Retinal pigment epithelial cell (primary cell): ENCODE results near the gene KCNN3.

Experiments
- DNase-seq: peaks from one replicate; pipeline ENCODE4 v3.0.0-alpha.2; 2010; ENCODE audit warnings: low read depth
- H3K4me3 ChIP-seq: 2 replicates; pipeline ENCODE4 v1.5.1; 2011; ENCODE audit warnings: mild to moderate bottlenecking, low read length, control low read depth, moderate library complexity
- TF ChIP-seq, protein P1 (sequence below): conservative IDR thresholded peaks from 2 replicates; pipeline ENCODE4 v1.5.1; 2011; ENCODE audit warnings: low read depth, low read length, control low read depth, inconsistent platforms

The KCNN3 gene

DNA sequence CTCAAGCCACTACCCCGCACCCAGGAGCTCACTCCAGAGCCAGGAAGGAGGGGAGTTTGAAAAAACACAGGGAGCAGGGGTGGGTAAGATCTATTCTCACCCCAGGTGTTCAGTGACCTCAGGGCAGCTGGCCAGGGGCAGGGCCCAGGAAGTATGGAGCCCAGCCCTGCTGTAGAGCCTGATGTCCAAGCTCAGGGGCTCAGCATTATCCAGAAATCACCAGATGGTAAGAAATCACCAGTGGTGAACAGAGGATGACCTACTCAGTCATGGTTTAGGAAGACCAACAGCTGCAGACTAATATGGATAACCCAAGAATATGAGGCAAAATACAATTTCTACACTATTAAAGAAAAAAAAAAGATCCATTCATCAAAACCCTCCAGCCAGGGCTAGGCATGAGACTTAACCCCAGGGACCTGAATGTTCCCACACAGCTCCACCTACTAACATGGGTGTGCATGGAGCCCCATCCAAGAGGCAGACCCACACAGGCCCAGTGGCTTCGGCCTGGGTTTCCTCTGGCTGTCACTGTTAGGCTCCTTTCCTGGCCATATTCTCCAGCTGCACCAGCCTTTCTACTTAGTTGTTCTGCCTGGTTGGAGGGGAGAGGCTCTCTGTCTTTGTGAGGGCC is 67.6 kb downstream of the KCNN3 start:
- DNase-seq, result no peak
- TF ChIP-seq, protein P1, sequence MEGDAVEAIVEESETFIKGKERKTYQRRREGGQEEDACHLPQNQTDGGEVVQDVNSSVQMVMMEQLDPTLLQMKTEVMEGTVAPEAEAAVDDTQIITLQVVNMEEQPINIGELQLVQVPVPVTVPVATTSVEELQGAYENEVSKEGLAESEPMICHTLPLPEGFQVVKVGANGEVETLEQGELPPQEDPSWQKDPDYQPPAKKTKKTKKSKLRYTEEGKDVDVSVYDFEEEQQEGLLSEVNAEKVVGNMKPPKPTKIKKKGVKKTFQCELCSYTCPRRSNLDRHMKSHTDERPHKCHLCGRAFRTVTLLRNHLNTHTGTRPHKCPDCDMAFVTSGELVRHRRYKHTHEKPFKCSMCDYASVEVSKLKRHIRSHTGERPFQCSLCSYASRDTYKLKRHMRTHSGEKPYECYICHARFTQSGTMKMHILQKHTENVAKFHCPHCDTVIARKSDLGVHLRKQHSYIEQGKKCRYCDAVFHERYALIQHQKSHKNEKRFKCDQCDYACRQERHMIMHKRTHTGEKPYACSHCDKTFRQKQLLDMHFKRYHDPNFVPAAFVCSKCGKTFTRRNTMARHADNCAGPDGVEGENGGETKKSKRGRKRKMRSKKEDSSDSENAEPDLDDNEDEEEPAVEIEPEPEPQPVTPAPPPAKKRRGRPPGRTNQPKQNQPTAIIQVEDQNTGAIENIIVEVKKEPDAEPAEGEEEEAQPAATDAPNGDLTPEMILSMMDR, result no peak
- H3K4me3 ChIP-seq, result no peak overlapping the region

DNA sequence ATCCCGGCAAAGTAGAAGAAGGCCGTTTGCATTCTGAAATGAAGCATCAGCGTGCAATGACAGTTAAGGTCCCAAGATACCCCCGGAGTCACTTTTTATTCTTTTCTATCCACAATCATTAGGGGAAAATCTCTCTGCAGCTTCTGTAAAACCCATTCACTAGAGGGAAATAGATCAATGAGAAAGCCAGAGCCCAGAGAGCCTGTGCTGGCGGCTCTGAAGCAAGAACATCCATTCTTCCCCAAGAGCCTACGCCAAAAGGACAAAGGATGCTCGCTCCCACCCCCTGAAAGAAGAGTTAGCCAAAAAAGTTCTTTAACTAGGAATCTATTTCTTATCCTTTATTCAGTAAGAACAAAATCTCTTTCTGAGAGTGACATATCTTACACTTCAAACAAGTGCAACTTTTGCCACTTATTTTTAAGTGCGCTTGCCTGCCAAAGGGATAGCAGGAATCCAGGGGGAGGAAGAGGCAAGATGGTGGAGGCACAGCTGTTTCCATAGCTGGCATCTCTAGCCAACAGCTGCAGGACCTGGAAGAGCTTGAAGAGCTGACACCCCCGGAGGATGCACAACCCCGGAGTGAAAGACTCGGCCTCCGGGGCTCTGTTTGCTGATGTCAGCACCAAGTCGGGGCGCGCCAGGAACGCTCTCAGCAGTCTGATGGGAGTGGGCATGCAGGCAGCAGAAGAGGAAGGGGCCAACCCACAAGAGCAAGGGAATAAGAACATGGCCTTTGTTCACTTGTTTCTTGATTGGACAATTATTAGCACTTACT is 68.7 kb downstream of the KCNN3 start:
- TF ChIP-seq, protein P1, result no peak
- DNase-seq, result no peak
- H3K4me3 ChIP-seq, result no peak overlapping the region

DNA sequence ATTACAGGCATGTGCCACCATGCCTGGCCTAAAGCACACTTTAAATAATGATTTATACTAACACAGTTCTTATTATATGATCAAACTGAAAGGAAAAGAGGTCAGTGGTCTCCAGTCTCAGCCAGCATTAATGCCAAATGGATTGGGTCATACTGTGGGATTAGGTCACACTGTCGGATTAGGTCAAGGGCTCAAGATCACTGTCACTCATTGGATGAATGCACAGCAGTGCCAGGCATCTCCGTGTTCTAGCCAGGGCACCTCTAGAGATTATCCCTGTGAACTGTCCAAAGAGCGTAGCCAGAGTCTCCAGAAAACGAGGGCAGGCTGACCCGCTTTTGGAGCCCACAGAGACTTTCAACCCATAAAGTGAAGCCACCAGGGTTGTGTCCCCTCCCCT is 70.9 kb downstream of the KCNN3 start:
- no peak overlapping the region for H3K4me3 ChIP-seq
- TF ChIP-seq, protein P1, result no peak
- no peak for DNase-seq

DNA sequence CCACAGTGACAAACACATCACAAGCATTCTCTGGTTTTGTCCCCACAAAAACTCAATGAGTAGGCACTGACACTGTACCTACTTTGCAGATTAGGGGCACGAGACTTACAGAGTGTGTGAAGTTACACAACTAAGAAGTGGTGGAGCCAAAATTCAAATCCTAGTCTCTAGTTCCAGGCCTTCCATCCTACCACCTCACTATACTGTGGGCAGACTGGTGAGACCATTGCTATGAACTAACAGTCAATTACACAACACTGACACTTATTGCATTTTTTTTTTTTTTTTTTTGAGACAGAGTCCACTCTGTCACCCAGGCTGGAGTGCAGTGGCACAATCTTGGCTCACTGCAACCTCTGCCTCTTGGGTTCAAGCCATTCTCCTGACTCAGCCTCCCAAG is 71.4 kb downstream of the KCNN3 start:
- no peak for DNase-seq
- TF ChIP-seq, protein P1, result no peak
- H3K4me3 ChIP-seq, result no peak overlapping the region

DNA sequence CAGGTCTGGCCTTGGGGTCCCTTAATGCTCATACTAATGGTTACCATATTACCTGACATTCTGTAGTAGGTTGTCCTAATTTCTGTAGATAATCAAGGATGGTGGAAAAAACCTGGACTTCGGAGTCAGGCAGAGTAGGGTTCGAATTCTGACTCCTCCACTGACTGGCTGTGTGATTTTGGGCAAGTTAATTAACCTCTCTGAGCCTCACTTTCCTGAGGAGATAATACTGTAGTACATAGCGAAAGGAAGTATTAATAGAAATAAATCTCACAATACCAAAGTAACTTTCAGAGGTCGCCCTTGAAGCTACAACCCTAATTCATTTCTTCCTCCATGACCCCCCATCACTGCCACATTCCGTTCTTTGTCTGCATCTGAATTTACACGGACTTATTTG is 72.9 kb downstream of the KCNN3 start:
- TF ChIP-seq, protein P1, result no peak

DNA sequence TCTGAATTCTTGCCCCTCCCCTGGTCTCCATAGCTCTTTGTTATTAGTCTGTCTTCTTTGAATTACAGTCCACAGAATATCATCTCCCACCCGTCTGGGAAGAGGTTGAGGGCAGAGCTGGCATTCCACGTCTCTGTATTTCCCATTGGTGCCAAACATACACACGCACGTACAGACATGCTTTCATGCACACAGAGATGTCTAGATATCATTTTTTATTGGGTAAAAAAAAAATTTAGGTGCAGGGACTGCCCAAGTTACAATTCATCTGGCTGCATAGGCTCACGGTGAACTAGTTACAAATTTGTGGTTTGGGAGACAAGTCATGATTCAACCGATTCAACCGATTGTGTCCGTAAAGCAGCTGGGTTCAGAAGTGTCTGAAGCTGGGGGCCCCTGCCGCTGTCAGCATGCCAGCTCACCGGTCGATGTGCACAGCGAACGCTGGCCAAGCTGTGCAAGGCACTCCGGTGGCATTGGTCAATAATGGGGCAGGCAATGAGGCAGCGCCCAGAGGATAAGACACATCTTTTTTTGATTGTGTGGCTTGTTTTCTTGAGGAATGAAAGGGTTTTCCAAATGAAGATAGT is 73.7 kb downstream of the KCNN3 start:
- H3K4me3 ChIP-seq, result no peak overlapping the region
- DNase-seq, result no peak
- TF ChIP-seq, protein P1, result no peak

More for the DNA sequence above, 72.9 kb downstream of the KCNN3 start:
- no peak for DNase-seq
- H3K4me3 ChIP-seq, result no peak overlapping the region
